NCI-H2107 (cell line): ENCODE data around the gene WASL.
"Not testable (repeated sequence)": the region's sequence is repeated elsewhere in the genome, so short reads cannot be mapped to it uniquely, and the experiment has no call there.

Source experiments
- DNase-seq: peaks from one replicate; lab custom pipeline; 2025; lab: John Stamatoyannopoulos, UW

The WASL gene

DNA sequence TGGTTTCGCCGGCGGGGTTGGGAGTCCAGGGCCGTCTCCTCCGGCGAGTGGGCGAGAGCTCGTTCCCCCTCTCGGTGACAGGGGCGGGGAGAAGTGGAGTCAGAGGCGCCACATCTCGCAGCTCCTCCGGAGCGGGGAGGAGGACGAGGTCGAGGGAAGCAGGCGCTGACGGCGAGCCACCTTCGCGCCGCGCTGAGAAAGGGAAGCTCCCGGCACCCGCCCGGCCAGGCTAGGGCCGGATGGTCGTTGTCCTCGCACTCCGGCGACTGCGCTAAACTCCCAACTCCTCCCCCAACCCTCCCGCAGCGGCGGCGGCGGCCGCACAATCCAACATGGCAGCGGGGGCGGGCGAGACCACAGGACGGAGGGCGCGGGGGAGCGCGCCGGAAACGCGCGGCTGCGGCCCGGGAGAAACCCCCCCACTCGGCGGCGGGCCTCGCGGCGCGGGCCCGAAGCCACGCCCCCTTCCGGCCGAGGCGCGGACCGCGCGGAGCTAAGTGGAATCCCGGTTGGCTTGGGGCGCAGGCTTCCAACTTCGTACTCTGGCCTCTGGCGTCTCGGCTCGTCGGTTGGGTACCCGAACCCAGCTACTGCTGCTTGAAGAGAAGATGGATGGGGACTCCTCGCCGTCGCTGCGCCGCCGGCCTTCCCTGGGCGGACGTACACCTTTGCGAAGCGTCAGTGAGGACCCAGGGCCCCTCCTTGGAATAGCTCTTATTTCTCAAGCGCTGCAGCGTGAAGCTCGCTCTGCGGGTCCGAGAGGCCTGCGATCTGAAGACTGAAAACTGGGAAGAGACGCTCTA lies at the start of gene WASL:
Gene WASL, minus strand, starts transcription at position 270 of the 803 bp plus-strand sequence. Its CDS starts 269 bp downstream, at position 1.
- DNase-seq, result peak; percentile 98

GRCh38 chr7:123797673-123798531 lies 49.1 kb upstream of the WASL start:
- DNase-seq, result no peak

- DNase-seq, result no peak
Measured at GRCh38 chr7:123796568-123796967, 47.8 kb upstream of the WASL start.

DNA sequence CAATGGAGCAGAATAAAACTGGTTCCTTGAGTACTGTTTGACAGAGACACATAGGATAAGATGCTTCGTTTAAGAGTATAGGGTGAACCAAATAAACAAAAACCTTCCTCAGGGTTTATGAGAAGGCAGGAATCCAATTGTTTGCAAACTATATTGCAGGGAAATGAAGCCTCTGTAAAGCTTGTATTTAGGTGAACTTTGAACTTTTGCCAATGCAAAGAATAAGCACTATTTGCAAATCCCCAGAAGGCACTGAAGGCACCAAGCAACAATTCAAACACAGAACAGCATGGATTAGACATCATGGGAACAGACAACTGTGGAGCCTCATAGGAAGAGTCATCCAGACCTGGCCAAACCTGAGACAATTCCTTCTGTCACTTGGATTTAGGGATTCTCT lies 47.1 kb upstream of the WASL start:
- DNase-seq, result no peak

DNA sequence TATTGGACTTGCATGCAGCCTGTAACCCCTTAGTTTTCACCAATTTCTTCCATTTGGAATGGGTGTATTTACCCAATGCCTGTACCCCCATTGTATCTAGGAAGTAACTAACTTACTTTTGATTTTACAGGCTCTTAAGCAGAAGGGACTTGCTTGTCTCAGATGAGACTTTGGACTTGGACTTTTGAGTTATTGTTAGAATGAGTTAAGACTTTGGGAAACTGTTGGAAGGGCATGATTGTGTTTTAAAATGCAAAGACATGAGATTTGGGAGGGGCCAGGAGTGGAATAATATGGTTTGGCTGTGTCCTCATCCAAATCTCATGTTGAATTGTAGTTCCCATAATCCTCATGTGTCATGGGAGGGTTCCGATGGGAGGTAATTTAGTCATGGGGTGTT lies 46.3 kb upstream of the WASL start:
- DNase-seq, result not testable (repeated sequence)

GRCh38 chr7:123792547-123792946 lies 43.7 kb upstream of the WASL start:
- no peak for DNase-seq

- no peak for DNase-seq
Measured at GRCh38 chr7:123791001-123791400, 42.2 kb upstream of the WASL start.

DNA sequence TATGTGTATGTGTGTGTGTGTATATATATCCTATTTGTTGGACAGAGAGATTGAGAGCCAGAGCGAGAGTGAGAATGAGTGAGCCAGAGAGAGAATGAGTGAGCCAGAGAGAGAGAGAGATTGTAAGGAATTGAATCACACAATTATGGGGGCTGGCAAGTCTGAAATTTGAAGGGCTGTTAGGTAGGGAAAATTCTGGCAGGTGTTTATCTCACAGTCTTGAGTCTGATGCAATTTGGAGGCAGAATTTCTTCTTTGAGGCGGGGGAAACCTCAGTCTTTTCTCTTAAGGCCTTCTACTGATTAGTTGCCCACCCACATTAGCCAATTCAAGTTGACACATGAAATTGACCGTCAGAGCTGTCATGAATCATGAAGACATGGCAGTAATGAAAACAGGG lies 41.0 kb upstream of the WASL start:
- no peak for DNase-seq

DNA sequence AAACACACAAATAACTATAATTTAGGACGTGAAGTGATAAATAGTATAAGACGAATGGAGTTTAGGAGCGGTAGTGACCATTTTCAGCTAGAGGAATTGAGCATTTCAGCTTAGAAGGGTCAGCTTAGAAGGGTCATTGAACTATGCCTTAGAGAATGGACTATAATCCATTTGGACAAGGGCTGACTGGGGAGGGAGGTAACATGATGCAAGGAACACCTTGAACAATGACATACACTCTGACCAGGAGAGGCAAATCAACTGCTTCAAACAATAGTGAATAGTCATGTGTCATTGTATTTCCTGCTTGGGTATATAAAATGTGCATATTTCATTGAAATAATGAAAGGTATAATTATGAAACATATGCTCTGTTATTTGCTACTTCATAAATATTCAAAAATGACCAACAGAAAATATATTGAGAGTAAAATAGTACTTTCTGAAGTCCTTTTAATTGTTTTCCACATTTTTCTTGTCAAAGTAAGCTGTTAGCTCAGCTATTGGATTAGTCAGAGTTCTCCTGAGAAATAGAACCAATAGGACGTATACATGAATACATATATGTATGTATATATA lies 40.5 kb upstream of the WASL start:
- DNase-seq, result no peak

DNA sequence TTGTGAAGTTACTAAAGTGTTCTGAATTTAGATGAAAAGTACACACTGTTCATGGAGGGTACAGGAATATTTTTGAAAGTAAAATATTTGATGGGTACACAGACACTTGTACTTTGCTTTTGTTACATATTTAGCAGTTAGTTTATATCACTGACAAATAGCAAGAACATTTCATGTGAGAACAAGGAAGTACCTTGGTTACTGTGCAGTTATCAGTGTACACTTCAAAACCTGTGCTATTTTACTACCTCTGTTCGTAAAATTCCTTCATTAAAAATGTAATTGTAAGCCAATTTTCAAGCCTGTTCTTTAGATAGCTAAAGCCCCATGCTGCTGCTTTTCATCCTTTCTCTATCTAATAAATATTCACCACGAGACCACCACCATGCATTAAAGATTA lies 39.8 kb upstream of the WASL start:
- no peak for DNase-seq

GRCh38 chr7:123787220-123788007 lies 38.6 kb upstream of the WASL start:
- no peak for DNase-seq

DNA sequence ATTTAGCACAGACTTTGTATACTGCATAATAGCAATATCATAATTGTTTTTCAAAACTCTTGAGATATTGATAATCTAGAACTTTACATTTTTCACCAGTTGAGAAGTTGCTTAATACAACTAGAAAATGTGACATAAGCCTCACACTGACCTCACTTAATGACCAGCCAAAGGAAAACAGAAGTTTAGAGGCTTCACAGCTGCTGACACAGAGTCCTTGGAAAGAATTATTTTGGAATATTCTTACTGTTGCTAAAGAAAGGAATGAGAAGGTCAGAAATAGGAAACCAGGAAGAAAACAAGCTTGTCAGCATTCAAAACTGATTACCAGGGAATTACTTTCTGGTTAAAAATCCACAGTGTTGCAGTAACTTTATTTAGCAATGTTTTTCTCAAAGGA lies 35.5 kb upstream of the WASL start:
- no peak for DNase-seq

DNA sequence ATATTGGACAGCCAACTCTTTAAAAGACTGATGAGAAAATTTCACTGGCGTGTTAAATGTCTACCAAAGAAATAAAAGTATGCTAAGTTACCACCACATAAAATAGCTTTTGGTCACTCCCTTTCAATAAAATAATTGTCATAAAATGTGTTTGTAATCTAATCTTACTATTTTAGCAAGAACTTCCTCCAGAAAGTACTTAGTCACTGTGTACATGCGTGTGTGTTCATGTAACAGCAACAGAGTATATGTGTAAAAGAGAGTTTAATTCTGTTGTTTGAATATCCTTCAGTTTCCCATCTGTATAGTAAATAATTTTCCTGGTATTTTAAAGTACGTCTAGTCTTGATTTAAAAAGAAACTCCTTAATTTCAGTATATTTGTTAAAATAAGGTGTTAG lies 35.0 kb upstream of the WASL start:
- DNase-seq, result no peak

- no peak for DNase-seq
Measured at GRCh38 chr7:123782071-123782798, 33.4 kb upstream of the WASL start.

- not testable (repeated sequence) for DNase-seq
Measured at GRCh38 chr7:123780472-123780871, 31.7 kb upstream of the WASL start.

DNA sequence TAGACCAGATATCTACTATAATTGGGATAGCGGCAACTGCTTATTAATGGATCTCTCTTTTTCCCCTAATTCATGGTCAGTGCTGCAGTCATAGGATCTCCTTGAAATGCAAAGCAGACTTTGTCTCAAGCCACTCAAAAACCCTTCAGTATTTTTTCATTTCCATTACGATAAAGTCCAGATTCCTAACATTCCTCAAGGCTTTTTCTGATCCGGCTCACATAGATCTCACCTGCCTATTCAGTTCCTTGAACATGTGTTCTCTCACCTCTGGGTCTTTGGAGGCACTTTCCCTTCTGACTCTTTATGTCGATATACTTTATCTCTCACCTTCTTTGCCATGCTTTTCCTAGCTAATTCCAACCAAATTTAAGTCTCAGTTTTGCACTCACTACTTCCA lies 25.7 kb upstream of the WASL start:
- no peak for DNase-seq

DNA sequence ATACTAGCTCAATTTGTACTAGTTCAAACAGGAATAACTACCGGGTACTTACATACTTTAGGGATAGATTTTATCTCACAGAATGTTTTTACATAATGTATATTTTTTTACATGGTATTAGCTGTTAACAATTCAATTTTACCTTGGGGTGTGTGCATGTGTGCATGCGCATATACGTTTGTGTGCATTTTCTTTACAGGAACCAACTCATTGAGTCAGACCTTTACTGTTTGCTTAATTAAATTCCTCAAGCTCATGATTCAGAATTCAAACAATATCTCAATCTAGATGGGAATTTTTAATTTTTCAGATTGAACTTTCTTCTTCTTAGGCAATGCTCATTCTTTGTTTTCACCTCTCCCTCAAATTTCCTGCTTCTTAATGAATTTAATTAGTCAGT lies 24.7 kb upstream of the WASL start:
- DNase-seq, result no peak

GRCh38 chr7:123772652-123773051 lies 23.8 kb upstream of the WASL start:
- DNase-seq, result no peak

- DNase-seq, result no peak
Measured at GRCh38 chr7:123771846-123772245, 23.0 kb upstream of the WASL start.

- no peak for DNase-seq
Measured at GRCh38 chr7:123771256-123771655, 22.5 kb upstream of the WASL start.

DNA sequence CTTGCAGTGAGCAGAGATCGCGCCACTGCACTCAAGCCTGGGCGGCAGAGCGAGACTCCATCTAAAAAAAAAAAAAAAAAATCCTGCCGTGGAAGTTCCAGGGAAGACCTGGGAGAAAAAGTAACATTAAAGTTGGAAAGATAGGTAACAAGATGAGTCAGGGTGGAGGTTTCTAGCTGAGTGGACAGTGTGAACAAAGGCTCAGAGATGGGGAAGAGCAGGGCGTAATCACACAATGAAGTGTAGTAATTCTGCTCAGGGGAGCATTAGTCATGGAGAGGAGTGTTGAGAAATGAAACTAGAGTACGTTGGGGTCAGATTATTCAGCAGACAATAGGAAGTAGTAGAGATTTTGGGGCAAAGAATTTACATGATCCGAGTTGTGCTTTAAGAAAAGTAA lies 21.6 kb upstream of the WASL start:
- DNase-seq, result no peak
